Measurements from ENCODE around the gene FSHR. TPM values are rescaled to one million over a fixed set of nuclear protein-coding genes. Genes with fewer than 3 reads are reported as not detected.

The FSHR gene
- total and polyA plus RNA-seq, 2 of the 4 experiments (the other 2 are of a cell fraction), result not detected

DNA sequence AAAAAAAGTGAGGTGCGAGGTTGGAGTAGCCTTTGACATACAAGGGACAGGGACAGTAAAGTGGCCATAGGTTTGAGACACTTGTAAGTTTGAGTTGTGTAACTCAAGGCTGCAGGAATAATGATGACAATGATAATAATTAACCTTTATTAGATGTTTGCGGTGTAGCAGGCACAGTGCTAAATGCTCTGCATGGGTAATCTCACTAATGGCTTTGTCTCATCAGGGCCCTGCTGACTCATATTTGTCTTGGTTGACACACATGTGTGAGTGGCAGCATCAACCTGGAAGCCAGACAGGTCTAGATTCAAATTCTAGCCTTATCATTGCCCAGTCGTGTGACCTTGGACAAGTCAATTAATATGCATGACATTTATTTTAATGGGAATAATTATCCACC lies 126.2 kb downstream of the FSHR start:
- no peak overlapping the region for H4K91ac ChIP-seq (ENCODE audit: insufficient read depth, low read depth, low read length)
- H3K9me1 ChIP-seq (ENCODE audit: insufficient read depth, low read length), result no peaks in the 10 kb centered on the region
- no TSS peak for BruUV-seq (replicated peaks)
- no peak overlapping the region for H2AK9ac ChIP-seq (replicated peaks; ENCODE audit: low read depth, low read length, poor library complexity)
- H2BK20ac ChIP-seq (ENCODE audit: low read depth, low read length), result no peak overlapping the region
- no CpG with 5 or more reads among the region's 3 CpGs for WGBS, 2 experiments (ENCODE audit: extremely low coverage in 2 of 2, insufficient read length in 1 of 2)
- H3K4me2 ChIP-seq (ENCODE audit: low read depth, low read length), result no peak overlapping the region
- H2BK120ac ChIP-seq (ENCODE audit: low read depth, low read length), result no peak overlapping the region
- H3K14ac ChIP-seq (replicated peaks; ENCODE audit: low read depth, low read length), result no peak overlapping the region
- in situ Hi-C loops (cut with MboI; ENCODE audit: low sequenced_read_pairs), result no loop called here
- dilution Hi-C loops (cut with HindIII; ENCODE audit: low sequenced_read_pairs, unreplicated experiment), result no loop called here
- no peak overlapping the region for H3K18ac ChIP-seq (ENCODE audit: low read depth, low read length)
- no peak overlapping the region for H2BK15ac ChIP-seq (ENCODE audit: low read depth, low read length)
- TF ChIP-seq, protein P1, sequence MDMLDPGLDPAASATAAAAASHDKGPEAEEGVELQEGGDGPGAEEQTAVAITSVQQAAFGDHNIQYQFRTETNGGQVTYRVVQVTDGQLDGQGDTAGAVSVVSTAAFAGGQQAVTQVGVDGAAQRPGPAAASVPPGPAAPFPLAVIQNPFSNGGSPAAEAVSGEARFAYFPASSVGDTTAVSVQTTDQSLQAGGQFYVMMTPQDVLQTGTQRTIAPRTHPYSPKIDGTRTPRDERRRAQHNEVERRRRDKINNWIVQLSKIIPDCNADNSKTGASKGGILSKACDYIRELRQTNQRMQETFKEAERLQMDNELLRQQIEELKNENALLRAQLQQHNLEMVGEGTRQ (IDR thresholded peaks at IDR 0.05; ENCODE audit: low read depth, low read length), result no peak
- TF ChIP-seq SMC3 (IDR thresholded peaks at IDR 0.05; ENCODE audit: low read depth, low read length) (no peak), RAD21 (IDR thresholded peaks at IDR 0.05; ENCODE audit: low read length) (no peak), FOS (IDR thresholded peaks at IDR 0.05; ENCODE audit: low read depth, low read length) (no peak)
- TF ChIP-seq, protein P2, sequence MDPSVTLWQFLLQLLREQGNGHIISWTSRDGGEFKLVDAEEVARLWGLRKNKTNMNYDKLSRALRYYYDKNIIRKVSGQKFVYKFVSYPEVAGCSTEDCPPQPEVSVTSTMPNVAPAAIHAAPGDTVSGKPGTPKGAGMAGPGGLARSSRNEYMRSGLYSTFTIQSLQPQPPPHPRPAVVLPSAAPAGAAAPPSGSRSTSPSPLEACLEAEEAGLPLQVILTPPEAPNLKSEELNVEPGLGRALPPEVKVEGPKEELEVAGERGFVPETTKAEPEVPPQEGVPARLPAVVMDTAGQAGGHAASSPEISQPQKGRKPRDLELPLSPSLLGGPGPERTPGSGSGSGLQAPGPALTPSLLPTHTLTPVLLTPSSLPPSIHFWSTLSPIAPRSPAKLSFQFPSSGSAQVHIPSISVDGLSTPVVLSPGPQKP (IDR thresholded peaks at IDR 0.05; ENCODE audit: borderline replicate concordance, low read depth, low read length), result no peak
- no peak overlapping the region for H4K8ac ChIP-seq (ENCODE audit: low read depth in 2 of 2, low read length in 2 of 2)
- no peaks in the 10 kb centered on the region for H3K79me1 ChIP-seq (ENCODE audit: low read depth in 1 of 2, low read length in 2 of 2)
- DNase-seq (no peak), ATAC-seq (ENCODE audit: low read depth) (no peak)
- H3K36me3 ChIP-seq (ENCODE audit: control insufficient read depth, insufficient read depth, low read length), result no peaks in the 10 kb centered on the region
- H3K27ac ChIP-seq (ENCODE audit: insufficient read depth, low read length), result no peak overlapping the region
- no peaks in the 10 kb centered on the region for H3K9me3 ChIP-seq (ENCODE audit: control insufficient read depth, insufficient read depth, low read length)
- no peak overlapping the region for H3K4ac ChIP-seq (ENCODE audit: low read depth, low read length)
- no peak overlapping the region for H2BK5ac ChIP-seq (ENCODE audit: low read depth, low read length, poor library complexity, severe bottlenecking)
- no peak overlapping the region for H3K56ac ChIP-seq (ENCODE audit: extremely low read depth, insufficient read depth, low read length)
- CTCF ChIA-PET, result no interaction called here
- no peak overlapping the region for H2AK5ac ChIP-seq (ENCODE audit: low read depth, low read length)
- no peak overlapping the region for H3K9ac ChIP-seq (ENCODE audit: low read depth, low read length)
- H3K4me1 ChIP-seq (ENCODE audit: control insufficient read depth, insufficient read depth, low read length), result no peaks in the 10 kb centered on the region
- H4K5ac ChIP-seq (ENCODE audit: low read depth, low read length), result no peak overlapping the region
- H3K27me3 ChIP-seq (ENCODE audit: control insufficient read depth, insufficient read depth, low read length), result no peaks in the 10 kb centered on the region
- no peak overlapping the region for H3K23ac ChIP-seq (ENCODE audit: low read depth, low read length)
- no peaks in the 10 kb centered on the region for H4K20me1 ChIP-seq (ENCODE audit: insufficient read depth, low read length)
- intact Hi-C loops (cut with micrococcal nuclease), result no loop called here
- POLR2A ChIA-PET (ENCODE audit: unreplicated experiment), result no interaction called here
- no peak overlapping the region for H3K4me3 ChIP-seq (ENCODE audit: insufficient read depth, low read depth, low read length)
- H2AFZ ChIP-seq (replicated peaks; ENCODE audit: low read length, poor library complexity), result no peak overlapping the region

Data from IMR-90 (cell line).